ENCODE data around the gene RGS3. TPM values are rescaled to one million over a fixed set of nuclear protein-coding genes. Genes with fewer than 3 reads are reported as not detected.
"Not testable (repeated sequence)": the region's sequence is repeated elsewhere in the genome, so short reads cannot be mapped to it uniquely, and the experiment has no call there.

The RGS3 gene
- total and polyA plus RNA-seq, 4 donors, result 33.5 to 54.9 (median 40.9) TPM

DNA sequence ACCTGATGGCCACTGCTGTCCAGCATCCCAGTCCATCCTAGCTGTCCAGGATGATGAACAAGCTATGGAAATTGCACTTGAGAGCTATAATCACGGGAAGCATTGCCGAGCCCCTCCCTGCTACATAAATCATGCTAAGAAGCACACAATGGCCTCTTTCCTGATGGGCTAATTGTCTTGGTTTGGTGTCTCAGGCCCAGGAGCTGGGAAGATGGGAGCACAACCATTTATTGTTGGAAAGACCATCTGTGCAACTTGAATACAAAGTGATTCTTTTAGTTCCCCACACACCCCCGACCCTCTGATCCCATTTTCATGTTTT is 80.4 kb downstream of the RGS3 start:
- no peak overlapping the region for H3K4me3 ChIP-seq (ENCODE audit: low read depth, low read length)
- no peaks in the 10 kb centered on the region for H3K27me3 ChIP-seq (ENCODE audit: control insufficient read depth, insufficient read depth, low read length)
- H3K4me1 ChIP-seq (ENCODE audit: control insufficient read depth, insufficient read depth, low read length), result peaks cover 44% of the 10 kb centered on the region
- H3K36me3 ChIP-seq (ENCODE audit: control insufficient read depth, insufficient read depth, low read length), result no peaks in the 10 kb centered on the region
- peak in 1 of 6 donors; percentile 76 for DNase-seq (ENCODE audit: low read depth in 4 of 6, low spot score in 6 of 6)
- 27% methylated on average over 2 of the region's 3 CpGs for WGBS (ENCODE audit: insufficient coverage)
- H3K9me3 ChIP-seq (ENCODE audit: control insufficient read depth, insufficient read depth, low read length), result no peaks in the 10 kb centered on the region
- no peak overlapping the region for H3K27ac ChIP-seq (ENCODE audit: low read depth, low read length)

DNA sequence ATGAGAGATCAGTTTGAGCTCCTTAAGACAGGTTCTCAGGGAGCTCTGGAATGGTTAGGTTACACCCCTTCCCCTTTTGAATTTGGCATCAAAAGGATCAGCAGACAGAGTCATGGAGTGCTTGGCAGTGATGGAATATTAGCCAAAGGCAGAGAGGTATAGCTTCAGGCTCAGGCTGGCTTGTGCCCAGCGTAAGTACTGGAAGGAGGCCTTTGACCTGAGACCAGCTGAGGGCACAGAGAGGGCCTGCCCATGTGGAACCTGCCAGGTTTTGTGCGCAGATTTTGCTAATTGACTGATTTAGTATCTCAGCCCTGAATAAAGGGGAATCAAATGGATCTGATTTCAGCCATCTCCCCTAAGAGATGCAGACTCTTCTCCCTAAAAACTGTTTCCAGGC is 81.5 kb downstream of the RGS3 start:
- H3K4me1 ChIP-seq (ENCODE audit: control insufficient read depth, insufficient read depth, low read length), result peaks cover 45% of the 10 kb centered on the region
- no peak for DNase-seq (ENCODE audit: low read depth in 4 of 6, low spot score in 6 of 6)

GRCh38 chr9:113546566-113546965 is 83.0 kb downstream of the RGS3 start:
- H3K9me3 ChIP-seq (ENCODE audit: control insufficient read depth, insufficient read depth, low read length), result no peaks in the 10 kb centered on the region
- H3K27me3 ChIP-seq (ENCODE audit: control insufficient read depth, insufficient read depth, low read length), result no peaks in the 10 kb centered on the region
- H3K36me3 ChIP-seq (ENCODE audit: control insufficient read depth, insufficient read depth, low read length), result no peaks in the 10 kb centered on the region
- peaks cover 34% of the 10 kb centered on the region for H3K4me1 ChIP-seq (ENCODE audit: control insufficient read depth, insufficient read depth, low read length)
- no peak overlapping the region for H3K27ac ChIP-seq (ENCODE audit: low read depth, low read length)
- H3K4me3 ChIP-seq (ENCODE audit: low read depth, low read length), result no peak overlapping the region
- WGBS (ENCODE audit: insufficient coverage), result 89% methylated on average over 4 of the region's 5 CpGs
- no peak for DNase-seq (ENCODE audit: low read depth in 4 of 6, low spot score in 6 of 6)

More for the DNA sequence above, 81.5 kb downstream of the RGS3 start:
- Histone ChIP-seq H3K27me3 (ENCODE audit: control insufficient read depth, insufficient read depth, low read length) (no peaks in the 10 kb centered on the region), H3K27ac (ENCODE audit: low read depth, low read length) (no peak overlapping the region), H3K36me3 (ENCODE audit: control insufficient read depth, insufficient read depth, low read length) (no peaks in the 10 kb centered on the region), H3K9me3 (ENCODE audit: control insufficient read depth, insufficient read depth, low read length) (no peaks in the 10 kb centered on the region), H3K4me3 (ENCODE audit: low read depth, low read length) (no peak overlapping the region)
- 77% methylated on average over 2 of the region's 2 CpGs for WGBS (ENCODE audit: insufficient coverage)

- Histone ChIP-seq H3K4me1 (ENCODE audit: control insufficient read depth, insufficient read depth, low read length) (peaks cover 31% of the 10 kb centered on the region), H3K9me3 (ENCODE audit: control insufficient read depth, insufficient read depth, low read length) (no peaks in the 10 kb centered on the region), H3K4me3 (ENCODE audit: low read depth, low read length) (no peak overlapping the region), H3K36me3 (ENCODE audit: control insufficient read depth, insufficient read depth, low read length) (no peaks in the 10 kb centered on the region), H3K27me3 (ENCODE audit: control insufficient read depth, insufficient read depth, low read length) (no peaks in the 10 kb centered on the region), H3K27ac (ENCODE audit: low read depth, low read length) (no peak overlapping the region)
- no peak for DNase-seq (ENCODE audit: low read depth in 4 of 6, low spot score in 6 of 6)
- WGBS (ENCODE audit: insufficient coverage), result 100% methylated on average over 1 of the region's 5 CpGs
These were observed 84.0 kb downstream of the RGS3 start for GRCh38 chr9:113547501-113547900.

GRCh38 chr9:113548221-113549041 is 84.9 kb downstream of the RGS3 start:
- no peaks in the 10 kb centered on the region for H3K36me3 ChIP-seq (ENCODE audit: control insufficient read depth, insufficient read depth, low read length)
- H3K27me3 ChIP-seq (ENCODE audit: control insufficient read depth, insufficient read depth, low read length), result no peaks in the 10 kb centered on the region
- peak overlapping the region; percentile 13 for H3K27ac ChIP-seq (ENCODE audit: low read depth, low read length)
- DNase-seq (ENCODE audit: low read depth in 4 of 6, low spot score in 6 of 6), result no peak
- H3K4me1 ChIP-seq (ENCODE audit: control insufficient read depth, insufficient read depth, low read length), result peaks cover 22% of the 10 kb centered on the region
- H3K4me3 ChIP-seq (ENCODE audit: low read depth, low read length), result no peak overlapping the region
- 64% methylated on average over 9 of the region's 11 CpGs for WGBS (ENCODE audit: insufficient coverage)
- H3K9me3 ChIP-seq (ENCODE audit: control insufficient read depth, insufficient read depth, low read length), result no peaks in the 10 kb centered on the region

- not testable (repeated sequence) for H3K4me3 ChIP-seq (ENCODE audit: low read depth, low read length); H3K27ac ChIP-seq (ENCODE audit: low read depth, low read length); H3K36me3 ChIP-seq (ENCODE audit: control insufficient read depth, insufficient read depth, low read length); H3K27me3 ChIP-seq (ENCODE audit: control insufficient read depth, insufficient read depth, low read length); DNase-seq (ENCODE audit: low read depth in 4 of 6, low spot score in 6 of 6); H3K9me3 ChIP-seq (ENCODE audit: control insufficient read depth, insufficient read depth, low read length)
- 86% methylated on average over 4 of the region's 8 CpGs for WGBS (ENCODE audit: insufficient coverage)
- H3K4me1 ChIP-seq (ENCODE audit: control insufficient read depth, insufficient read depth, low read length), result peaks cover 16% of the 10 kb centered on the region
These were observed 86.4 kb downstream of the RGS3 start for GRCh38 chr9:113549892-113550291.

GRCh38 chr9:113556877-113557593 is 93.5 kb downstream of the RGS3 start:
- no peak for DNase-seq (ENCODE audit: low read depth in 4 of 6, low spot score in 6 of 6)
- Histone ChIP-seq H3K27me3 (ENCODE audit: control insufficient read depth, insufficient read depth, low read length) (no peaks in the 10 kb centered on the region), H3K4me3 (ENCODE audit: low read depth, low read length) (no peak overlapping the region), H3K36me3 (ENCODE audit: control insufficient read depth, insufficient read depth, low read length) (no peaks in the 10 kb centered on the region), H3K4me1 (ENCODE audit: control insufficient read depth, insufficient read depth, low read length) (peaks cover 11% of the 10 kb centered on the region), H3K9me3 (ENCODE audit: control insufficient read depth, insufficient read depth, low read length) (no peaks in the 10 kb centered on the region), H3K27ac (ENCODE audit: low read depth, low read length) (no peak overlapping the region)
- WGBS (ENCODE audit: insufficient coverage), result 100% methylated on average over 1 of the region's 3 CpGs

GRCh38 chr9:113558632-113559502 is 95.3 kb downstream of the RGS3 start:
- Histone ChIP-seq H3K9me3 (ENCODE audit: control insufficient read depth, insufficient read depth, low read length) (no peaks in the 10 kb centered on the region), H3K4me1 (ENCODE audit: control insufficient read depth, insufficient read depth, low read length) (peaks cover 23% of the 10 kb centered on the region), H3K36me3 (ENCODE audit: control insufficient read depth, insufficient read depth, low read length) (no peaks in the 10 kb centered on the region), H3K27ac (ENCODE audit: low read depth, low read length) (no peak overlapping the region), H3K4me3 (ENCODE audit: low read depth, low read length) (no peak overlapping the region), H3K27me3 (ENCODE audit: control insufficient read depth, insufficient read depth, low read length) (no peaks in the 10 kb centered on the region)
- WGBS (ENCODE audit: insufficient coverage), result 37% methylated on average over 7 of the region's 7 CpGs
- no peak for DNase-seq (ENCODE audit: low read depth in 4 of 6, low spot score in 6 of 6)
